Skeletal muscle tissue (tissue), 4 donors: ENCODE results near the gene ZSCAN9. TPM values are rescaled to one million over a fixed set of nuclear protein-coding genes. Genes with fewer than 3 reads are reported as not detected.

Source experiments
- H3K27ac ChIP-seq: one replicate; pipeline ENCODE4 v1.7.0; 2013; ENCODE audit warnings: mild to moderate bottlenecking, low read depth, low read length, inconsistent platforms
- H3K27me3 ChIP-seq, 3 donors: one replicate each; pipeline ENCODE4 v1.7.0; 2013; ENCODE audit warnings: low read length in 3 of 3; ENCODE audit not compliant: control insufficient read depth in 3 of 3, insufficient read depth in 3 of 3
- H3K36me3 ChIP-seq, 3 donors: one replicate each; pipeline ENCODE4 v1.7.0; 2013; ENCODE audit warnings: low read length in 3 of 3; ENCODE audit not compliant: control insufficient read depth in 3 of 3, insufficient read depth in 3 of 3
- H3K4me1 ChIP-seq, 3 donors: one replicate each; pipeline ENCODE4 v1.7.0; 2013; ENCODE audit warnings: low read length in 3 of 3, mild to moderate bottlenecking in 3 of 3; ENCODE audit not compliant: control insufficient read depth in 3 of 3, insufficient read depth in 3 of 3
- H3K4me3 ChIP-seq, 3 donors: one replicate each; pipeline ENCODE4 v1.7.0; 2013; ENCODE audit warnings: low read length in 3 of 3
- H3K9ac ChIP-seq, 3 donors: one replicate each; pipeline ENCODE4 v1.7.0; 2013; ENCODE audit warnings: low read length in 3 of 3, mild to moderate bottlenecking in 3 of 3, moderate library complexity in 2 of 3, low read depth in 1 of 3
- H3K9me3 ChIP-seq, 3 donors: one replicate each; pipeline ENCODE4 v1.7.0; 2013; ENCODE audit warnings: low read length in 3 of 3; ENCODE audit not compliant: control insufficient read depth in 3 of 3
- total RNA-seq: library from RNA; depleted of rRNA; stranded (reverse); fragments of >200 nt; gene quantifications from one replicate; pipeline ENCODE4 v1.2.3, GENCODE V29; 2014
- donor health status: Osteomylitis.

The ZSCAN9 gene
- total RNA-seq, 1 donor from 2014 or later: 18.8 TPM

GRCh38 chr6:28245206-28245941 is 20.3 kb downstream of the ZSCAN9 start:
- Histone ChIP-seq H3K9me3 (no peaks in the 10 kb centered on the region), H3K36me3 (peaks cover 16 to 47% (median 45%) of the 10 kb centered on the region in 3 donors), H3K4me3 (no peak overlapping the region), H3K9ac (no peak overlapping the region), H3K27ac (no peak overlapping the region), H3K4me1 (peaks cover 0 to 2% (median under 1%) of the 10 kb centered on the region in 3 donors), H3K27me3 (no peaks in the 10 kb centered on the region)

- Histone ChIP-seq H3K4me3 (no peak overlapping the region), H3K27ac (no peak overlapping the region), H3K9ac (no peak overlapping the region), H3K4me1 (peaks cover 13 to 14% (median 13%) of the 10 kb centered on the region in 3 donors), H3K27me3 (peaks cover 0 to 2% (median 0%) of the 10 kb centered on the region in 3 donors), H3K36me3 (peaks cover 16 to 47% (median 43%) of the 10 kb centered on the region in 3 donors), H3K9me3 (no peaks in the 10 kb centered on the region)
Observed at GRCh38 chr6:28248916-28249315, 23.8 kb downstream of the ZSCAN9 start.

DNA sequence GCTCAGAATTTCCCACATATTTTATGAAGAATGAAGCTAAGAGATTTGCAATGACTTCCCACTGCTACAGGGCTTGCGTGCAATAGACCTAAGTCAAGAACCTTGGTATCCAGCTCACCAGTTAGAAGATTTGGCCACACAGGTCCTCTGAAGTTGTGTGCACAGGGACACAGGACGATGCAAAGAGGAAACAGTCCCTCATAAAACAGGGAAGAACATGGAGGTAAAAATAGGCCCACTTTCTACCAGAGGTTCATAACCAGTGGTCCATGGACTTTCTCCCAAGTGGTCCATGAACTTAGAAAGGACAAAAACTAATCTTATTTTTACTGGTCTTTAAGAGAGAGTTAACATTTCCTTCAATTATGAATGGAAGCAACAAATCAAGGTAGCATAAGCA is 25.7 kb downstream of the ZSCAN9 start:
- H3K9ac ChIP-seq: peak overlapping the region in 1 of 3 donors; percentile 88

GRCh38 chr6:28251661-28252008 is 26.6 kb downstream of the ZSCAN9 start:
- Histone ChIP-seq H3K36me3 (peaks cover 0 to 23% (median 16%) of the 10 kb centered on the region in 3 donors), H3K9me3 (no peaks in the 10 kb centered on the region), H3K4me3 (peak overlapping the region; percentile 91 to 99 (median 94)), H3K4me1 (peaks cover 13 to 14% (median 13%) of the 10 kb centered on the region in 3 donors), H3K27me3 (peaks cover 0 to 8% (median 4%) of the 10 kb centered on the region in 3 donors), H3K9ac (peak overlapping the region; percentile 75 to 93 (median 88)), H3K27ac (no peak overlapping the region)

More for the DNA sequence above, 25.7 kb downstream of the ZSCAN9 start:
- Histone ChIP-seq H3K27ac (no peak overlapping the region), H3K36me3 (peaks cover 7 to 30% (median 25%) of the 10 kb centered on the region in 3 donors), H3K4me1 (peaks cover 13 to 14% (median 13%) of the 10 kb centered on the region in 3 donors), H3K27me3 (peaks cover 0 to 8% (median 4%) of the 10 kb centered on the region in 3 donors), H3K9me3 (no peaks in the 10 kb centered on the region), H3K4me3 (peak overlapping the region; percentile 91 to 99 (median 94))

- H3K27me3 ChIP-seq: peaks cover 0 to 8% (median 4%) of the 10 kb centered on the region in 3 donors
- peak within 1 kb of the TSS; percentile 91 to 99 (median 94) for H3K4me3 ChIP-seq
- H3K9me3 ChIP-seq: no peaks in the 10 kb centered on the region
- peaks cover 0 to 17% (median 12%) of the 10 kb centered on the region in 3 donors for H3K36me3 ChIP-seq
- peak within 1 kb of the TSS; percentile 6 for H3K27ac ChIP-seq
- H3K9ac ChIP-seq: peak within 1 kb of the TSS; percentile 75 to 93 (median 88)
- peaks cover 13 to 14% (median 13%) of the 10 kb centered on the region in 3 donors for H3K4me1 ChIP-seq
Observed at GRCh38 chr6:28252009-28252975, 27.2 kb downstream of the ZSCAN9 start, which contains the start of gene ZKSCAN4. Gene ZKSCAN4 (minus strand): TSS chr6:28252269. CDS start chr6:28251980, 289 bp downstream.

GRCh38 chr6:28254121-28254519 is 29.0 kb downstream of the ZSCAN9 start:
- Histone ChIP-seq H3K27me3 (peaks cover 0 to 8% (median 4%) of the 10 kb centered on the region in 3 donors), H3K36me3 (peaks cover 0 to 3% (median 0%) of the 10 kb centered on the region in 3 donors), H3K27ac (peak overlapping the region; percentile 45)

DNA sequence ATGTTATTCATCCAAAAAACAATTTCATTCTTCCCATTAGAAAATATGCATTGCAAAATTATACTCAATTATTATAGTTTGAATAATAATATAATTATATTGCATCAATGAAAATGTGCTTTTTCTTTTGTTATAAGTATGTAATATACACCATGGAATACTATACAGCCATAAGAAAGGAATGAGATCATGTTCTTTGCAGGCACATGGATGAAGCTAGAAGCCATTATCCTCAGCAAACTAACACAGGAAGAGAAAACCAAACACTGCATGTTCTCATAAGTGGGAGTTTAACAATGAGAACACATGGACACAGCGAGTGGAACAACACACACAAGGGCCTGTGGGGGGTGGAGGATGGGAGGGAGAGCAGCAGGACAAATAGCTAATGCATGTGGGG is 32.0 kb downstream of the ZSCAN9 start:
- Histone ChIP-seq H3K9me3 (no peaks in the 10 kb centered on the region), H3K36me3 (no peaks in the 10 kb centered on the region), H3K27ac (no peak overlapping the region), H3K27me3 (peaks cover 0 to 8% (median 4%) of the 10 kb centered on the region in 3 donors), H3K4me3 (no peak overlapping the region), H3K4me1 (peaks cover 13 to 20% (median 19%) of the 10 kb centered on the region in 3 donors), H3K9ac (no peak overlapping the region)

More at GRCh38 chr6:28254121-28254519, 29.0 kb downstream of the ZSCAN9 start:
- Histone ChIP-seq H3K9ac (no peak overlapping the region), H3K4me1 (peaks cover 13 to 20% (median 13%) of the 10 kb centered on the region in 3 donors), H3K4me3 (no peak overlapping the region), H3K9me3 (no peaks in the 10 kb centered on the region)

DNA sequence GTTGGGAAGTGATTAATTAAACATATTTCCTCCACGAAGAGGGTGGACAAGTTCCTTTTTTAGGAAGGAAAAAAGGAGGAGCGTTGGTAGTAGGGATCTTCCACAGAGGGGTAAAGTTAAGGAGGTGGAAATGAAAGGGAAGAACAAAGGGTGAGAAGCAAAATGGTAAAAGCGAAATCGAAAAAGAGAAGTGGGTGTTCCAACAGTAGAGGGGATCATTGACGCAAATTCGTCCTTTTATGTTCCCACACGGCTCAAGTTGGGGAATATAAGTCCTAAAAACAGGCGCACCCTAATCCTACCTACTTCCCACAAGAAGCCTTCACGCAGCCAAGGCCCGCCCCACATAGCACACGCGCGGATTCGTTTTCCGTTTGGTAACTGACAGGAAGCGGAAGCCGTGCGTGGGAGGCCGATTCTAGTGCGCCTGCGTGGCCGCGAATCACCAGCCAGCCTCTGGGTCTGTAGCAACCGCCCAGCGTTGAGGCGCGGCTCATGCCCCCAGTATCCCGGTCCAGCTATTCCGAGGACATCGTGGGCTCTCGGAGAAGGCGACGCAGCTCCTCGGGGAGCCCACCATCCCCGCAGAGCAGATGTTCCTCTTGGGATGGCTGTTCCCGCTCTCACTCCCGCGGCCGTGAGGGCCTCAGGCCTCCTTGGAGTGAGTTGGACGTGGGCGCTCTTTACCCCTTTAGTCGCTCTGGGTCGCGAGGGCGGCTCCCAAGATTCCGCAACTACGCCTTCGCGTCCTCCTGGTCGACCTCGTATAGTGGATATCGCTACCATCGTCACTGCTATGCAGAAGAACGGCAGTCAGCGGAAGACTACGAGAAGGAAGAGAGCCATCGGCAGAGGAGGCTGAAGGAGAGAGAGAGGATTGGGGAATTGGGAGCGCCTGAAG is 34.1 kb downstream of the ZSCAN9 start, which contains the start of gene NKAPL:
Gene NKAPL, plus strand, starts transcription at position 421 of the 901 bp plus-strand sequence. Its CDS starts 75 bp downstream, at position 496.
- no peaks in the 10 kb centered on the region for H3K9me3 ChIP-seq
- peak within 1 kb of the TSS; percentile 8 for H3K27ac ChIP-seq
- no peaks in the 10 kb centered on the region for H3K36me3 ChIP-seq
- H3K4me1 ChIP-seq: peaks cover 6 to 14% (median 14%) of the 10 kb centered on the region in 3 donors
- peak within 1 kb of the TSS; percentile 70 to 87 (median 71) for H3K4me3 ChIP-seq
- H3K9ac ChIP-seq: peak within 1 kb of the TSS; percentile 28 to 78 (median 34)
- H3K27me3 ChIP-seq: peaks cover 0 to 4% (median 3%) of the 10 kb centered on the region in 3 donors

GRCh38 chr6:28263922-28264321 is 38.8 kb downstream of the ZSCAN9 start:
- Histone ChIP-seq H3K27ac (no peak overlapping the region), H3K9me3 (no peaks in the 10 kb centered on the region), H3K4me1 (peaks cover 6 to 32% (median 27%) of the 10 kb centered on the region in 3 donors), H3K4me3 (no peak overlapping the region), H3K9ac (no peak overlapping the region), H3K27me3 (no peaks in the 10 kb centered on the region), H3K36me3 (no peaks in the 10 kb centered on the region)
